Activated T-helper 2 cell treated with anti-CD3 and anti-CD28 coated beads, Interferon-gamma antibody, Interleukin-2, Interleukin-4, amounts not matched to agents 10 μg/mL and 5 μg/mL and 100 μg/mL, durations not matched to agents 14 hours and 24 hours and 36 hours (primary cell): ENCODE results near the gene FAIM2. TPM values are rescaled to one million over a fixed set of nuclear protein-coding genes. Genes with fewer than 3 reads are reported as not detected.
A peak's percentile ranks its signal among the peaks of the same experiment; 100 is the strongest.

Experiments
- DNase-seq: peaks from one replicate; pipeline ENCODE4 v3.0.0; 2021; ENCODE audit warnings: low spot score
- H3K27ac Mint-ChIP-seq: one replicate; pipeline ENCODE4 v1.8.0; 2021; ENCODE audit warnings: mixed read lengths
- H3K27me3 Mint-ChIP-seq: one replicate; pipeline ENCODE4 v1.8.0; 2021; ENCODE audit warnings: low read depth, mixed read lengths
- H3K36me3 Mint-ChIP-seq: one replicate; pipeline ENCODE4 v1.8.0; 2021; ENCODE audit warnings: low read depth, mixed read lengths
- H3K4me1 Mint-ChIP-seq: one replicate; pipeline ENCODE4 v1.8.0; 2021; ENCODE audit warnings: low read depth, mixed read lengths
- H3K4me3 Mint-ChIP-seq: one replicate; pipeline ENCODE4 v1.8.0; 2021; ENCODE audit warnings: low read depth, mild to moderate bottlenecking, moderate library complexity, mixed read lengths
- H3K9me3 Mint-ChIP-seq: one replicate; pipeline ENCODE4 v1.8.0; 2021; ENCODE audit warnings: mixed read lengths
- intact Hi-C: fragments of 100-400 bp; cut with micrococcal nuclease; formaldehyde crosslinking; loops from one replicate; pipeline ENCODE4 v1.15.1; 2023
- total RNA-seq: library from RNA; stranded (reverse); gene quantifications from 2 replicates; pipeline ENCODE4 v1.2.3, GENCODE V29; 2022

Gene FAIM2
- 0.05 and 0.23 TPM in 2 replicates for total RNA-seq

DNA sequence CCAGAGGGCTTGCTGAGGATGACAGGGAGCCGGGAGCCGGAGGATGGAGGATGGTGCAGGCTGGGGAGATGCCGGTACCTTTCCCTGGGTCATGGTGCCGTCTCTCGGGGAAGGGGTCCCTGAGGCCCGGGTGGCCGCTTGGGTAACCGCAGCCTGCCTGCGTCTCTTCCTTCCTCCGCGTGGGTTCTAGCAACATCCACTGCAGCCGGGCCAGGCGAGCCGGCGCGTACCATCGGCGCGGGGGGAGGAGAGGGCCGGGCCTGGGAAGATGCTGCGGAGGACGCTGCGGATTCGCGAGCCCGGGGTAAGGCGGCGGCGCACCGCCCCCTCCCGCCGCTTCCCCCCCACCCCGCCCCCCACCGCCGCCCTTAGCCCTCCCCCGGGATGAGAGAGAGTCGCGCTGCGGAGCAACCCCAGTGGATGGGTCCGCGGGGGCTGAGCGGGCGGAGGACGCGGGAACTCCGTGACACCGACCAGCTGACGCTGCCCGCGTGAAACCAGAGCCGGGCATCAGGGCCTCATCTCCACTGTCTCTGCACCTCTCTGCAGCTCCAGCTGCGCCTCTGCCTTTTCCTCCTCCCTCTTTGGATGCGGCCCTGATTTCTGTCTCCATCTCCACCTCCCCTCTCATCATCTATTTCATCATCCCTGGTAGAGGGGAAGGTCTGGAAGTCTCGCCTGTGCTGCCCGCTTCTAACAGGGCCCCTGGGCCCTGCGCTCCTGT, at the start of gene FAIM2:
Gene FAIM2 (minus strand): TSS at position 201 of the 724 bp plus-strand sequence. CDS start 108 bp downstream, at position 93.
- Mint-ChIP-seq H3K4me1 (peaks cover 8% of the 10 kb centered on the region), H3K27me3 (peaks cover 29% of the 10 kb centered on the region), H3K4me3 (peak within 1 kb of the TSS; percentile 63), H3K9me3 (no peaks in the 10 kb centered on the region), H3K36me3 (no peaks in the 10 kb centered on the region), H3K27ac (no peak within 1 kb of the TSS)
- peak; percentile 33 for DNase-seq
- intact Hi-C loops = no loop called here

DNA sequence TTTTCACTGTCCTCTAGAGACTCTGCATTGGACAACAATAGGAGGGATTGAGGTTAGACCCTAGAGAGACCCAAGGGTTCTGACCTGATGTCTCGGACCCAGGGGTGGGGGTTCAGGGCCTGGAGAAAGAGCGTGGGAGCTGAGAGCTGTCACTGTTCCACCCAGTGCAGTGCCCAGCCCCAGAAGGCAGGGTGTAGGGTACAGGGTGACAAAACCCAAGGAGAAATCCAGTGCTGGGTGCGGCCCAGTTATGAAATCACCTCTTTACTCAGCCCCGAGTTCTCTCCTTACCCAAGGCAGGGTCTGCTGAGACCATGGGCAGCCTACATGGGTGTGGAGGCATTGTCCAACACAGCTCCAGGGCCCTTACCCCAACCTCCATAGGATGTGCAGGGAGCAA, 49.5 kb upstream of the FAIM2 start:
- H3K4me1 Mint-ChIP-seq = no peaks in the 10 kb centered on the region
- peaks cover 36% of the 10 kb centered on the region for H3K27me3 Mint-ChIP-seq
- no peak overlapping the region for H3K27ac Mint-ChIP-seq
- no peak overlapping the region for H3K4me3 Mint-ChIP-seq
- H3K9me3 Mint-ChIP-seq = no peaks in the 10 kb centered on the region
- DNase-seq = no peak
- intact Hi-C loops = no loop called here
- no peaks in the 10 kb centered on the region for H3K36me3 Mint-ChIP-seq

DNA sequence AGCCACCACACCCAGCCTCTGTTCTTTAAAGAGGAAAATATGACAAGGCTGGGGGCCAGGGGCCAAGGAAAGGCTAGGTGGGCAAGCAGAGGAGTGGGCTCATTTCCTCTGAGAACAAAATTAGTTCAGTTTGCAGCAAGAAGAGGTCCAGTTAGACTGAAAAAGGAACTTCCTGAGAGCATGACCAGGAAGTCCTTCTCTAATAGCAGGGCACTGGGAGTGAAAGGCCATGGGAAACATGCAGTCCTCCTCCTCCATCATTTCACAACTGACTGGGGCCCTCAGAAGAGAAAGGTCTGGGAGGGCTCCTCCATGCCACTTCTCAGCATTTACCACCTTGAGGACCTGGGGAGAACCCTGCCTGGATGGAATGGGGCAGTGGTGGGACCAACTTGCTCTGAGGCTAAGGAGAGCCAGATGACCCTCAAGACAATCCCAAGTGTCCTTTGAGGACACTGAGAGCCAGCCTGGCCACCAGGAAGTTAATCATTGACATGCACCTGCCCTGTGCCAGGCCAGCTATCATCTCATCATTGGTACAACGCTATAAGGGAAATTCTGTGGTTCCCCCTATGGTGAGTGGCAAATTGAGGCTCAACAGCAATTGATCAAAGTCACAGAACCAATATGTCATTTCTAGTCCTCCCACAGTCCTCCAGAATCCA, 48.8 kb upstream of the FAIM2 start:
- no peak for DNase-seq
- no peaks in the 10 kb centered on the region for H3K9me3 Mint-ChIP-seq
- H3K4me3 Mint-ChIP-seq = no peak overlapping the region
- peaks cover 30% of the 10 kb centered on the region for H3K27me3 Mint-ChIP-seq
- no peaks in the 10 kb centered on the region for H3K36me3 Mint-ChIP-seq
- intact Hi-C loops = no loop called here
- H3K4me1 Mint-ChIP-seq = no peaks in the 10 kb centered on the region
- H3K27ac Mint-ChIP-seq = no peak overlapping the region

DNA sequence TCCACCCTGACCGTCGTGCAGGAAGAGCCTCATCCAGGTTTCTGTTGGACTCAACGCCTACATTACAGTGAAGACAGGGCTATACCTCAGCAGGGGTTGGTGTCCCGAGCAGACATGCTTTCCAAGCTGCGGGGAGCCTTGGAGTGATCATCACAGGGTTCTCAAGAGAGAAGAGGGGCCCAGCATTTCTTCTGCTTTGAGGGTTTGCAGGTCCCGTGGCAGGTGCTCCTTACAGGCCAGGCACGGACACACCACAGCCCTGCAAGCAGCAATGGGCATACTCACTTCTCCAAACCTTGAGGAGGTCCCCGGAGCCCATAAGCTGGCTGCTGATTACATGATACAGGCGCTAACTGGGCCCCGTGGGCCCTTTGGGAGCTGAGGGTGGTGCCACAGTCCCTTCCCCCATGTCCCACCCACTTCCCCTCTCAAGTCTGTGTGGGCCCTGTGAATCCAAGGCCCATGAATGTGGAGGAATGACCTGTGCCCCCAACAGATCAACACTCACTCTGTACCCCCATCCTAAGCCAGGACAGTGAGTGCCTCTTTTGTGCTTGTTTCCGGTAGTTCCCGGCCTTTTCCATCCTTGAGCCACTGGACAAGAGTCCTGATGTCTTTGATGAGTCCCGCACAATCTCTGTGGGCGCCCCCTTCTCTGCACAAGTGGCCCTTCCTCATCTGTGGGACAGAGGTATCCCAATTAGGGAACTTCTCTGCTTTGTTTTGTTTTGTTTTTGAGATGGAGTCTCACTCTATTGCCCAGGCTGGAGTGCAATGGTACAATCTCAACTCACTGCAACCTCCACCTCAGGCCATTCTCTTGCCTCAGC, 47.9 kb upstream of the FAIM2 start:
- intact Hi-C loops = no loop called here
- H3K4me3 Mint-ChIP-seq = no peak overlapping the region
- peaks cover 22% of the 10 kb centered on the region for H3K27me3 Mint-ChIP-seq
- H3K9me3 Mint-ChIP-seq = no peaks in the 10 kb centered on the region
- no peak overlapping the region for H3K27ac Mint-ChIP-seq
- no peaks in the 10 kb centered on the region for H3K4me1 Mint-ChIP-seq
- H3K36me3 Mint-ChIP-seq = no peaks in the 10 kb centered on the region
- no peak for DNase-seq

DNA sequence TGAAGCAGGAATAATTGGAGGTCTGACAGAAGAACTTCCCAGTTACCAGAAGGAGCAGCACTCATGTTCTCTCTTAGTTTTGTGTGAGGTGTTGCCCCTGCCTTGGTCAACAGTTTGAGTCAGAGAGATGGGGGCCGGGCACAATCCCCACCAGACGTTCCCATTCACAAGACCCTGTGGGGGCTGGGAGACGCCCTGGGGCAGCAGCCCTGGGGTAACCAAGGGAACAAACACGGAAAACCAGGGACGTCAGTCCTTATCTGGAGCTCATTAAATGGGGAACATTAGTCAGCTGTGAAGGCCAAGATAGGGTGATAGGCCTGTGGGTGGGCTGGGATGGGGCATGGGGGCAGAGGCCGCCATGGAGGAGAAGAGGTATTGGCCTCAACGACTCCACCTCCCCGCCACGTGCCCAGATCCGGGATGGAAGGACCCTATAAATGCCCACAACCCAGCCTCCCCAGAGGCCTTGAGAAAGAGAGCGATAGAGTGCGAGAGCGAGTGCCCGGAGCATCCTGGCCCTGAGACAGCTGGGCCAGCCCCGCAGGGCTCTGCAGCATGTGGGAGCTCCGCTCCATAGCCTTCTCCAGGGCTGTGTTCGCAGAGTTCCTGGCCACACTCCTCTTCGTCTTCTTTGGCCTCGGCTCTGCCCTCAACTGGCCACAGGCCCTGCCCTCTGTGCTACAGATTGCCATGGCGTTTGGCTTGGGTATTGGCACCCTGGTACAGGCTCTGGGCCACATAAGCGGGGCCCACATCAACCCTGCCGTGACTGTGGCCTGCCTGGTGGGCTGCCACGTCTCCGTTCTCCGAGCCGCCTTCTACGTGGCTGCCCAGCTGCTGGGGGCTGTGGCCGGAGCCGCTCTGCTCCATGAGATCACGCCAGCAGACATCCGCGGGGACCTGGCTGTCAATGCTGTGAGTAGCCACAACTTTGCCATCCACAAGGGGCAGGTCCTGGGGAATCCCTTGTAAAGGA, 46.9 kb upstream of the FAIM2 start, which contains the start of gene AQP2:
Gene AQP2 (plus strand): TSS at position 465 of the 979 bp plus-strand sequence. CDS start 94 bp downstream, at position 559.
- no peak for DNase-seq
- intact Hi-C loops = no loop called here
- Mint-ChIP-seq H3K9me3 (no peaks in the 10 kb centered on the region), H3K27ac (no peak within 1 kb of the TSS), H3K27me3 (peaks cover 16% of the 10 kb centered on the region), H3K4me1 (peaks cover 11% of the 10 kb centered on the region), H3K4me3 (no peak within 1 kb of the TSS), H3K36me3 (no peaks in the 10 kb centered on the region)

DNA sequence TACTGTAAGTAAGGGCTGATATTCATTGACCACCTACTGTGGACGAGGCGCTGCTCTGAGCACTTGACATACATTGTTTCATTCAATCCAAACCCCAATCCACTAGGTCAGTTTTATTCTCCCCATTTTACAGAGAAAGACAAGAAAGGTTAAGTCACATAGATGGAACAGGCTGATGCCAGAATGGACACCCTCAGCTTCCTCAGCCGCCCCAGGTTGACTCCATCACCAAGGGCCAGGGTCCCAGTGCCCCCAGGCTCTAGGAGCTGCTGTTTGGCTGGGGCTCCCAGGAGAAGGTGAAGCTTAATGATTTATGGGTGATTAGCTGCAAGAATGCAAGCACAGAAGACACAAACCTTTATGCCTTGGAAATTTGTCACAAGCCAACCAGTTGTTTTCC, 46.2 kb upstream of the FAIM2 start:
- intact Hi-C loops = loop anchor here (5.0 kb wide), 1 partner anchor 83 kb away; no protein-coding TSS in a partner anchor
- H3K9me3 Mint-ChIP-seq = no peaks in the 10 kb centered on the region
- no peaks in the 10 kb centered on the region for H3K36me3 Mint-ChIP-seq
- no peak overlapping the region for H3K27ac Mint-ChIP-seq
- peaks cover 13% of the 10 kb centered on the region for H3K27me3 Mint-ChIP-seq
- peaks cover 18% of the 10 kb centered on the region for H3K4me1 Mint-ChIP-seq
- DNase-seq = no peak
- no peak overlapping the region for H3K4me3 Mint-ChIP-seq

DNA sequence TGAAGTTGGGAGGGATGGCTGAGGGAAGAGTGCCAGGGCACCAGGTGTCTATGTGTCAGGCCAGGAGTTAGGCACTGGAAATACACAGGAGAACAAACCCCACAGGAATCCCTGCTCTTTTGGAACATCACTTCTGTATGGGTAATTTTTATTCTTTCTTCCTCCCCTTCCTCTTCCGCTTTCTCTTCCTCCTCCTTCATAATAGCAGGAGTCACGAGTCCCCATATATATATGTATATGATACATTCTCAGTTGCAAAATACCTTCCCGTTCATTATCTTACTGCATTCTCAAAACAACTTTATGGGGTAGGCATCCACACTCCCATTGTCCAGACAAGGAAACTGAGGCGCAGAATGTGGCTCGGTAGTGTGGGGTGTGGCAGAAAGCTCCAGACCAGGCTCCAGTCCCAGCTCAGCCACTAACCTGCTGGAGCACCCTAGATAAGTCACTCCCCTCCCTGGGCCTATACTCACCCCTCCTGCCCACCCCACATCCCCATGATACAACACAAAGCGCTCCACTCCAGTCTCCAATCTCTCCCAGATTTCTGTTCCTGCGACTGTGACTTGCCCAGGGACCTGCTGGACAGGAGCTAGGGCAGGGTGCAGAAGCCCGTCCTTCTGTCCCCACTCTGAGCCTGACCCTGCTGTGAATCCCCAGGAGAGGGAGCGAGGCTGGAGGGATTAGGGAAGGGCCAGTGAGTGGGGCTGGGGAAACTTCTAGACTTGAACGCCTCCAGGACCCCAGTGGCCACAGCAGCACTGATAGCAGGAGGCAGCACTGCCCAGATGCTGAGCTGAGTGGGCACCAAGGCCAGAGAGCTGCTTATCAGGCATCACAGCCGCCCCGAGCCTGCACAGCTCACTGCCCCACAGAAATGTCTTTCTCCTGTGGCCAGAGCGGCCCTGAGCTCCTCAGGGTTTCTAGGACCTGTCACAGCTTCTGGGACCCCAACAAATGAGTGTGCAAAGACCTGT, 45.5 kb upstream of the FAIM2 start:
- intact Hi-C loops = loop anchor here (5.0 kb wide), 1 partner anchor 82 kb away; no protein-coding TSS in a partner anchor
- no peak overlapping the region for H3K27ac Mint-ChIP-seq
- H3K4me1 Mint-ChIP-seq = peaks cover 18% of the 10 kb centered on the region
- no peak for DNase-seq
- peaks cover 6% of the 10 kb centered on the region for H3K27me3 Mint-ChIP-seq
- no peaks in the 10 kb centered on the region for H3K36me3 Mint-ChIP-seq
- H3K9me3 Mint-ChIP-seq = no peaks in the 10 kb centered on the region
- H3K4me3 Mint-ChIP-seq = no peak overlapping the region

DNA sequence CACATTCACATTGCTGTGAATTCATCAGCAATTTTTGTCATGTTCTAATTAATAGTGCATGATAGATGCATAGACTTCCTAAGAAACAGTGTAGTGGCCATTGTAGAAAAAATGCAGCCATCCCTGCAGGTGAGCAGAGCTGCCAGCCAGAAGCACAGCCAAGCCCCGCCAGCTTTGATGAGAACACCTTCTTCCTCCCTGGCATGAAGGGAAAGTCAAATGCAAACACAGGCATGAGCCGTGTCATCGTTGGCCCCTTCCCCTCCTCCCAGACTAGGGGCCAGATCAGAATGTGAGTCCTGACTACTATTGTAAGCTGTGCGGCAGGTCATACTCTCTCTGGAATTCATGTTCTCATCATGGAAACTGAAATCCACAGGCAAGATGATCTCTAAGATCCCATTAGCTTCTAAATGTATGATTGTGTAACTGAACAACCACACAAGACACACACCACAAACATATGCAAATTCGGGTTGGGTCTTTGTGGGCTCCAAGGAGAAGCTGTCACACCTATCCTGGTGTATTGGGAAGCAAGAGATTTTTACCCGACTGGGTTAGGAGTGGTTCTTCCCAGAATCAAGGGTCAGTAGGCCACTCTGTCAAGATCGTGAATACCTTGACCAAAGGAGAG, 44.0 kb upstream of the FAIM2 start:
- H3K9me3 Mint-ChIP-seq = no peaks in the 10 kb centered on the region
- no peak overlapping the region for H3K4me3 Mint-ChIP-seq
- no peak overlapping the region for H3K27ac Mint-ChIP-seq
- intact Hi-C loops = loop anchor here (2.0 to 5.0 kb wide), 2 partner anchors 19 to 80 kb away; no protein-coding TSS in a partner anchor
- peaks cover under 1% of the 10 kb centered on the region for H3K27me3 Mint-ChIP-seq
- H3K4me1 Mint-ChIP-seq = peaks cover 19% of the 10 kb centered on the region
- no peak for DNase-seq
- H3K36me3 Mint-ChIP-seq = no peaks in the 10 kb centered on the region

DNA sequence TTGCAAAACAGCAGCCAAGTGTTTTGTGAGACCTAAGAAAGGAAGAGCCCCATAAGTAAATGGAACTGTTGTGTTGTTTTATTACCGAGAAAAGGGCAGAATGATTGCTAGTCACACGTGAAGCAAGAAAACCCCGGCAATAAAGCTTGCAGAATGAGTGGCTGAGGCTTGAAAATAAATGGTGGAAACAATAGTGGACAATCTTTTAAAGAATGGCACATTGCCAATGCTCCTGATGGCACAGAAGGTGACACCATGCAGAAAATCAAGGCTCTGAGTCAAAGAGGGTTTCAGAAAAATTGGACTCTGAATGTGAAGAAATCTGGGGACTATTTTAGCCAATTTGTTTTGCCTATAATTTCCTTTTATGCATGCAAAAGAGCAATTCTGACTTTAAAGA, 42.8 kb upstream of the FAIM2 start:
- DNase-seq = no peak
- no peaks in the 10 kb centered on the region for H3K27me3 Mint-ChIP-seq
- peaks cover 22% of the 10 kb centered on the region for H3K4me1 Mint-ChIP-seq
- intact Hi-C loops = loop anchor here (2.0 to 5.0 kb wide), 2 partner anchors 18 to 79 kb away; no protein-coding TSS in a partner anchor
- no peaks in the 10 kb centered on the region for H3K36me3 Mint-ChIP-seq
- no peaks in the 10 kb centered on the region for H3K9me3 Mint-ChIP-seq
- H3K4me3 Mint-ChIP-seq = no peak overlapping the region
- peak overlapping the region; percentile 92 for H3K27ac Mint-ChIP-seq

DNA sequence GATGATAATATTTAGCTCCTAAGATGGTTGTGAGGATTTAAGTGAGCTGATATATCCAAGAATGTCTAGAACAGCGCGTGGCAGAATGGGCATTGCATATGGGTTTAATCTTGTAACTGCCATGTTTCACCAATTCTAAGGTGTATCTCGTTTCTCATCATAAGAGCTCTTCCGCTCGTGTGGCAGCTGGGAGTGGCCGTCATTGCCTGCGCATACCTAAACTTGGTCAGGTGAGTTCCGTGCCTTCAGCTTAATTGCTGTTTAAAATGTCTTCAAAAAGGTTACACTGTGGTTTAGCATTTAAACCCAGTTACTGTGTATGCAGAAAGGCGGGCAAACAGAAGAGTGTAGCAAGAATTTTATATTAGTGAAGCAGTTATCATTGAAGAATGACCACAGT, 42.4 kb upstream of the FAIM2 start:
- no peak overlapping the region for H3K4me3 Mint-ChIP-seq
- peak overlapping the region; percentile 92 for H3K27ac Mint-ChIP-seq
- intact Hi-C loops = loop anchor here (2.0 to 5.0 kb wide), 2 partner anchors 17 to 79 kb away; no protein-coding TSS in a partner anchor
- peaks cover 22% of the 10 kb centered on the region for H3K4me1 Mint-ChIP-seq
- no peaks in the 10 kb centered on the region for H3K27me3 Mint-ChIP-seq
- no peaks in the 10 kb centered on the region for H3K36me3 Mint-ChIP-seq
- no peaks in the 10 kb centered on the region for H3K9me3 Mint-ChIP-seq
- DNase-seq = no peak
